Peyer's patch (tissue), 4 donors: ENCODE results near the gene PIEZO2. TPM values are rescaled to one million over a fixed set of nuclear protein-coding genes. Genes with fewer than 3 reads are reported as not detected.
A peak's percentile ranks its signal among the peaks of the same experiment; 100 is the strongest.
"Not testable (repeated sequence)": the region's sequence is repeated elsewhere in the genome, so short reads cannot be mapped to it uniquely, and the experiment has no call there.

Source experiments
- DNase-seq, 3 donors: peaks; one replicate each; pipeline ENCODE4 v3.0.0-alpha.2; 2017 to 2019
- H3K27ac ChIP-seq, 4 donors: fragments of 200-600 bp; sonication (generic); one replicate each; pipeline ENCODE4 v1.5.1; 2016 to 2019
- H3K27me3 ChIP-seq, 2 donors: fragments of 200-600 bp; sonication (generic); one replicate each; pipeline ENCODE4 v1.5.1; 2019
- H3K36me3 ChIP-seq, 3 donors: fragments of 200-600 bp; sonication (generic); one replicate each; pipeline ENCODE4 v1.5.1; 2016 to 2019
- H3K4me1 ChIP-seq, 4 donors: fragments of 200-600 bp; sonication (generic); one replicate each; pipeline ENCODE4 v1.5.1; 2016 to 2019
- H3K4me3 ChIP-seq, 4 donors: fragments of 200-600 bp; sonication (generic); 1 replicate in 3 of 4; 2 replicates in 1 of 4; pipeline ENCODE4 v1.5.1; 2016 to 2019; ENCODE audit warnings: mild to moderate bottlenecking in 1 of 4
- H3K9me3 ChIP-seq, 4 donors: fragments of 200-600 bp; sonication (generic); one replicate each; pipeline ENCODE4 v1.5.1; 2016 to 2019; ENCODE audit warnings: mild to moderate bottlenecking in 1 of 4
- CTCF ChIP-seq, 6 experiments: fragments of 450-650 bp in 4 of 6; fragments of 200-600 bp in 2 of 6; sonication (generic) in 1 of 6; IDR thresholded peaks; one replicate each; pipeline ENCODE4 v1.5.1; 2017 to 2019; ENCODE audit warnings: antibody characterized with exemption in 6 of 6, mild to moderate bottlenecking in 3 of 6, moderate library complexity in 1 of 6
- POLR2A ChIP-seq, 2 donors: fragments of 450-650 bp; IDR thresholded peaks; one replicate each; pipeline ENCODE4 v1.5.1; 2017; ENCODE audit warnings: antibody characterized with exemption in 2 of 2, mild to moderate bottlenecking in 2 of 2, moderate library complexity in 2 of 2
- total RNA-seq, 4 donors: library from RNA; depleted of rRNA; stranded (reverse); fragments of >200 nt; gene quantifications; one replicate each; pipeline ENCODE4 v1.1.0, GENCODE V29; 2016

Gene PIEZO2
- total RNA-seq, 4 donors from 2014 or later = 0.85 to 5.8 (median 4.5) TPM

DNA sequence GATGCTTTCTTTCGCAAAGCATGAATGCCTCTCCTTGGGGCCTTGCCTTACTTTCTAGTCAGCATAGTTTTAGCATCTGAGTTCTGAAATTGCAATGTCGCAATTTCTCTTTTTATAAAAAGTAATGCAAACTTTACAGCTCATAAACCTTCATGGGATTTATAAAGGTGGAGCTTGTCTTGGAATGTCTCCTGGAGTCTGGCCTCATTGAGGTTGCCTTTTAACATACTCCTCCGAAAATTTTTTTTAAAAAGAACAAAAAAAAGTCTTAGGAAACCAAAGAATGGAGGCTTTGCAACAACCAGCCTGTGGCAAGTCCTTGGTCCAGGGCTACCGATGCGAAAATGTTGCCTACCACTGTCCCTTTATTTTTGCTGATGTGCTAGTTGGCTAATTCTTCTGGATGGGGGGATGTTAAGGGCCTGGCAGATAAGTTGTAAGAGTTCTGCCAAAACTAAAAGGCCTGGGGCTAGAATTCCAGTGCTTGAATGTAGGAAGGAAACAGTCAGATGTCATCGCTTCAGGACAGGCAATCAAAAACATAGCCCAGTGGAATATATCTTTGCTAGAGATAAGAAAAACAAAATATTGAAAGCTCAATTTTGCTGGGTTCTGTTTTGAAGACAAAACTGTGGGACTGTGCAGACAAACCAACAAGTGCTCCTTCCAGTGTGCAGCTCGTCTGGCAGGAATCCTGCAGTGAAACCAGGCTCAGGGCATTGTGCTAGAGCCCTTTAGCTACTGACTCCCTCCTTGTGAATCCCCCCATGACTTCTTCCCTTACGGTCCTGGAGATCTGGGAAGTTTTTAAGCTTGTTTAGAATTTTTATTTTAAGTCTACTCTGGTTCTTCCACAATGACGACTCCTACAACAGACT, 213.0 kb downstream of the PIEZO2 start:
- no peaks in the 10 kb centered on the region for H3K27me3 ChIP-seq
- H3K4me3 ChIP-seq = no peak overlapping the region
- DNase-seq = no peak
- no peak overlapping the region for H3K27ac ChIP-seq
- no peaks in the 10 kb centered on the region for H3K36me3 ChIP-seq
- no peaks in the 10 kb centered on the region for H3K9me3 ChIP-seq
- no peaks in the 10 kb centered on the region for H3K4me1 ChIP-seq
- TF ChIP-seq POLR2A (IDR thresholded peaks at IDR 0.05) (no peak), CTCF (IDR thresholded peaks at IDR 0.05) (no peak)

DNA sequence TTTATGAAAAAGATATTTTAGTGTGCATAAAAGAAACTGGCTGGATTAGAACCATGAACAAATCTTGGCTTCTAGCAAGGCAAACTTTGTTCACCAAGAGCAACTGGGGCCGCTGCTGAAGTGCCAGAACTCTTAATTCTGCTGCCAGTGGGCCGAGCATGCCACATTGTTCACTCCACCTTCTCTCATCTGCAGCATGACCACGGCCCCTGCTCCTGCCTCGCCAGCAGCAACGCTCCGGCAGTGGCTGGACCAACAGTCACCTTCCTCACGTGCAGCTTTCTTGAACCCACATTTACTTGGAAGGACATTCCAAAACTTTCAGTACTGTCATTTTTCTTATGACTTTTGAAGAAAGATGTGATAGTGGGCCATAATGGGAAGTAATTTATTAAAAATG, 213.8 kb downstream of the PIEZO2 start:
- H3K4me3 ChIP-seq = no peak overlapping the region
- no peaks in the 10 kb centered on the region for H3K36me3 ChIP-seq
- TF ChIP-seq CTCF (IDR thresholded peaks at IDR 0.05) (no peak), POLR2A (IDR thresholded peaks at IDR 0.05) (no peak)
- DNase-seq = no peak
- no peaks in the 10 kb centered on the region for H3K9me3 ChIP-seq
- H3K27ac ChIP-seq = no peak overlapping the region
- H3K4me1 ChIP-seq = no peaks in the 10 kb centered on the region
- H3K27me3 ChIP-seq = no peaks in the 10 kb centered on the region

DNA sequence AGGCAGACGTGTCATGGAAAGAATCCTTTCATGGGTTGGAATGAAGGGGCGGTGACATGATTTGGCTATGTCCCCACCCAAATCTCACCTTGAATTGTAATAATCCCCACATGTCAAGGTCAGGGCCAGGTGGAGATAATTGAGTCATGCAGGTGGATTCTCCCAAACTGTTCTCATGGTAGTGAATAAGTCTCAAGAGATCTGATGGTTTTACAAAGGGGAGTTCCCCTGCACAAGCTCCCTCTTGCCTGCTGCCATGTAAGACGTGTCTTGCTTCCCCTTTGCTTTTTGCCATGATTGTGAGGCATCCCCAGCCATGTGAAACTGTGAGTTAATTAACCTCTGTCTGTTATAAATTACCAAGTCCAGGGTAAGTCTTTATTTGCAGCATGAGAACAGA, 215.7 kb downstream of the PIEZO2 start:
- not testable (repeated sequence) for H3K36me3 ChIP-seq, DNase-seq, H3K27me3 ChIP-seq, H3K4me1 ChIP-seq, H3K9me3 ChIP-seq, H3K27ac ChIP-seq, H3K4me3 ChIP-seq

DNA sequence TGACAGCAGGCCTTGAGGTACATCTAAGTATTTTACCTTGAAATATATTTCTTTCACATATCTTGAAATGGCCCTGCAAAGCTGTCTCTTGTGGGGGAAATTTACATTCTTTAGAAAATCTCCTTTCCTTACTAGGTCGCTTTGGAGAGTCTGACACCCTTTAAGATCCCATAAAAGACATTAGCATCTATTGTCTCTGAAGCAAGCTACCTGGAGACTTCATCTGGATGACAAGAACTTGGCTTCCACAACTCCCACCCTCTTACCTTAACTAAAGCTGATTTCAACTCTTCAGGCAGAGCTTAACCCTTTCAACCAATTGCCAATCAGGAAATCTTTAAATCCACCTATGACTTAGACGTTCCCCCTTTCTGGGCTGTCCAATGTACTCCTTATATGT, 219.3 kb downstream of the PIEZO2 start:
- TF ChIP-seq CTCF (IDR thresholded peaks at IDR 0.05) = no peak
- no peak for TF ChIP-seq POLR2A (IDR thresholded peaks at IDR 0.05)
- Histone ChIP-seq H3K36me3 (no peaks in the 10 kb centered on the region), H3K9me3 (no peaks in the 10 kb centered on the region), H3K4me1 (no peaks in the 10 kb centered on the region), H3K27me3 (no peaks in the 10 kb centered on the region), H3K27ac (no peak overlapping the region), H3K4me3 (no peak overlapping the region)
- DNase-seq = no peak

- no peaks in the 10 kb centered on the region for H3K9me3 ChIP-seq
- no peak overlapping the region for H3K4me3 ChIP-seq
- H3K27me3 ChIP-seq = no peaks in the 10 kb centered on the region
- DNase-seq = no peak
- peak overlapping the region in 1 of 4 donors; percentile 51 for H3K27ac ChIP-seq
- no peaks in the 10 kb centered on the region for H3K4me1 ChIP-seq
- H3K36me3 ChIP-seq = no peaks in the 10 kb centered on the region
- TF ChIP-seq POLR2A (IDR thresholded peaks at IDR 0.05) = no peak
- no peak for TF ChIP-seq CTCF (IDR thresholded peaks at IDR 0.05)
These were observed 220.5 kb downstream of the PIEZO2 start for GRCh38 chr18:10928772-10929373.

DNA sequence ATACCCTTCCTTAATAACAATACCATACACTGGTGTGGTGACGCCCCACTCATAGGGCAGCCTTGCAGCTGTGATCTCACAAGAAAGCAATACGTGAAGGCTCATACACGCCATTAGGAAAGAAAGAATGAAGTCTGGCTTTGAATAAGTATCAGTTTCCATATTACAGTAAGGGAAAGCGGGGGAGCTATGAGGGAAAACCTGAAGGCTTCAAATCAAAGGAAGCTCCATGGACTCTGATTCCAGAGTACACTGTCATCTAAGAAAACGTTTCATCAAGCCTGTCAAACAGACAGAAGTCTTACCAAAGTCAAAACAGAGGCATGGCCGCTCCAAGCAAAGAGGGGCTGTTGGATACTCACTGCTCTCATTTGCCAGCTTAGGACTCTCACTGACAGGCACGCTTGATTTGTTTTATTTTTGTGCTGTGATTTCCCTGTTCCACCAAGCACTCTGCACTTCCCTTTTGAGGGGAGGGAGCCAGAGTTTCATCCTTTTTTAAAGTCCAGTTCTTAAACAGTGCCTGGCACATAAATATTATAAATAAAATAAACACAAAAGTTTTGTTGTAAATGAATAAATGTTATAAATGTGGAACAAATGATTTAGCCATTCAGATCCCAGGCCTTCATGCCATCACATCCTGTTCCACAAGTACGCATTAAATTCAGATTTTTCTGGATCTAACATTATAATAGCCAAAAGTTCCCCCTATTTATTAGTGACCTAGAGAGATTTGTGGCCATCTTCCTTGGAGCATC, 221.2 kb downstream of the PIEZO2 start:
- Histone ChIP-seq H3K9me3 (no peaks in the 10 kb centered on the region), H3K4me1 (no peaks in the 10 kb centered on the region), H3K4me3 (no peak overlapping the region), H3K27me3 (no peaks in the 10 kb centered on the region), H3K36me3 (no peaks in the 10 kb centered on the region), H3K27ac (peak overlapping the region in 2 of 4 donors; percentile 9 to 51)
- TF ChIP-seq POLR2A (IDR thresholded peaks at IDR 0.05) = no peak
- TF ChIP-seq CTCF (IDR thresholded peaks at IDR 0.05) = no peak
- no peak for DNase-seq
